ENCODE measurements around the gene GPR15. TPM values are rescaled to one million over a fixed set of nuclear protein-coding genes. Genes with fewer than 3 reads are reported as not detected.

GPR15 gene
- total and polyA plus RNA-seq, 2 experiments from 2014 or later = not detected

- no peak for TF ChIP-seq CTCF (conservative IDR thresholded peaks at IDR 0.05; ENCODE audit: low read depth in 2 of 2)
- no peak for TF ChIP-seq POLR2AphosphoS5 (IDR thresholded peaks at IDR 0.05; ENCODE audit: low read depth)
Observed at GRCh38 chr3:98565843-98566242, 34.1 kb downstream of the GPR15 start (continued).

- no peak overlapping the region for H3K27ac Mint-ChIP-seq
- Histone ChIP-seq H3K4me1 (ENCODE audit: insufficient read depth) (no peaks in the 10 kb centered on the region), H3K27ac (ENCODE audit: low read depth) (no peak overlapping the region), H3F3A (replicated peaks; ENCODE audit: low read depth) (no peaks in the 10 kb centered on the region), H3K27me3 (ENCODE audit: insufficient read depth) (no peaks in the 10 kb centered on the region), H3K4me2 (no peak overlapping the region), H4K20me1 (replicated peaks; ENCODE audit: insufficient read depth) (no peaks in the 10 kb centered on the region), H3K9me2 (ENCODE audit: insufficient read depth) (no peaks in the 10 kb centered on the region), H3K4me3 (no peak overlapping the region), H2AFZ (no peak overlapping the region), H3K36me3 (ENCODE audit: insufficient read depth) (no peaks in the 10 kb centered on the region), H3K79me2 (replicated peaks; ENCODE audit: insufficient read depth) (no peaks in the 10 kb centered on the region)
- no peaks in the 10 kb centered on the region for H3K4me1 Mint-ChIP-seq
- TF ChIP-seq CTCF (conservative IDR thresholded peaks at IDR 0.05; ENCODE audit: low read depth in 2 of 2) (no peak), NANOG (IDR thresholded peaks at IDR 0.05; ENCODE audit: borderline replicate concordance) (no peak), ZNF462 (CRISPR knock-in tag; IDR thresholded peaks at IDR 0.05) (no peak), JUNB (IDR thresholded peaks at IDR 0.05; ENCODE audit: unreplicated experiment) (no peak), ZNF114 (CRISPR knock-in tag; IDR thresholded peaks at IDR 0.05) (no peak), ZNF331 (CRISPR knock-in tag; IDR thresholded peaks at IDR 0.05; ENCODE audit: low read depth) (no peak), EZH2 (IDR thresholded peaks at IDR 0.05; ENCODE audit: low read depth, unreplicated experiment) (no peak), STAT1 (IDR thresholded peaks at IDR 0.05; ENCODE audit: unreplicated experiment) (no peak)
- no peaks in the 10 kb centered on the region for H3K27me3 Mint-ChIP-seq (ENCODE audit: insufficient read depth, low read depth, poor library complexity)
- H3K36me3 Mint-ChIP-seq (ENCODE audit: low read depth) = no peaks in the 10 kb centered on the region
- no peaks in the 10 kb centered on the region; the same call in 2 of the 3 replicates for H3K9me3 Mint-ChIP-seq
- DNase-seq (ENCODE audit: low spot score) (no peak), ATAC-seq (no peak)
- H3K4me3 Mint-ChIP-seq = no peak overlapping the region
Observed at GRCh38 chr3:98567666-98568270, 36.0 kb downstream of the GPR15 start.
